ENCODE data around the gene DAB2IP.

- no peak for TF ChIP-seq PRDM1 (tag by site-specific recombination; IDR thresholded peaks at IDR 0.05)
- TF ChIP-seq ZNF311 (tag by site-specific recombination; IDR thresholded peaks at IDR 0.05; ENCODE audit: borderline replicate concordance): no peak
- TF ChIP-seq, protein P1, sequence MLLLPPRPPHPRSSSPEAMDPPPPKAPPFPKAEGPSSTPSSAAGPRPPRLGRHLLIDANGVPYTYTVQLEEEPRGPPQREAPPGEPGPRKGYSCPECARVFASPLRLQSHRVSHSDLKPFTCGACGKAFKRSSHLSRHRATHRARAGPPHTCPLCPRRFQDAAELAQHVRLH (tag by site-specific recombination; IDR thresholded peaks at IDR 0.05): no peak
- TF ChIP-seq ZEB2 (tag by site-specific recombination; IDR thresholded peaks at IDR 0.05): no peak
- no peak for TF ChIP-seq FEZF1 (tag by site-specific recombination; IDR thresholded peaks at IDR 0.05)
- no peak for TF ChIP-seq CTCF (tag by site-specific recombination; IDR thresholded peaks at IDR 0.05)
- TF ChIP-seq ZNF433 (tag by site-specific recombination; IDR thresholded peaks at IDR 0.05; ENCODE audit: low read depth): no peak
- TF ChIP-seq ZIC2 (tag by site-specific recombination; IDR thresholded peaks at IDR 0.05): no peak
- no peak for TF ChIP-seq WT1 (tag by site-specific recombination; IDR thresholded peaks at IDR 0.05)
- TF ChIP-seq PBX3 (CRISPR knock-in tag; IDR thresholded peaks at IDR 0.05): no peak
- TF ChIP-seq ZNF302 (tag by site-specific recombination; IDR thresholded peaks at IDR 0.05; ENCODE audit: low read depth): no peak
- TF ChIP-seq ELK4 (IDR thresholded peaks at IDR 0.05; ENCODE audit: borderline replicate concordance, low read depth, low read length): no peak
Measured at GRCh38 chr9:121763131-121763530, 111.7 kb downstream of the DAB2IP start.
